HEK293 (cell line): ENCODE data around the gene FANCD2OS.
"Not testable (repeated sequence)": the region's sequence is repeated elsewhere in the genome, so short reads cannot be mapped to it uniquely, and the experiment has no call there.

ENCODE experiments used
- CTCF ChIA-PET: fragments of 350-600 bp; formaldehyde crosslinking; extraction: SDS; loops from one replicate; lab custom pipeline; 2021; ENCODE audit warnings: antibody characterized with exemption; lab: Yijun Ruan, JAX
- POLR2A ChIA-PET: fragments of 300-600 bp; formaldehyde crosslinking; extraction: SDS; loops from one replicate; lab custom pipeline; 2020; ENCODE audit warnings: antibody characterized with exemption, inconsistent platforms; lab: Yijun Ruan, JAX
- H3K27ac ChIP-seq: fragments of 200-500 bp; sonication (Bioruptor generic); 2 replicates; pipeline ENCODE4 v1.5.1; 2014; ENCODE audit warnings: low read depth, low read length, control low read depth, inconsistent platforms; ENCODE audit errors: extremely low read depth
- H3K36me3 ChIP-seq, 2 experiments: fragments of 200-500 bp in 1 of 2; sonication (Bioruptor generic) in 1 of 2; 1 replicate in 1 of 2; 2 replicates in 1 of 2; pipeline ENCODE4 v1.5.1; 2014 to 2017; ENCODE audit warnings: inconsistent platforms in 2 of 2, low read length in 2 of 2; ENCODE audit not compliant: control insufficient read depth in 2 of 2, insufficient read depth in 1 of 2
- H3K4me1 ChIP-seq: fragments of 200-500 bp; sonication (Bioruptor generic); 2 replicates; pipeline ENCODE4 v1.5.1; 2014; ENCODE audit warnings: mild to moderate bottlenecking, low read length, inconsistent platforms; ENCODE audit not compliant: control insufficient read depth, insufficient read depth
- H3K4me3 ChIP-seq: 2 replicates; pipeline ENCODE4 v1.5.1; 2011; ENCODE audit warnings: low read depth, mild to moderate bottlenecking, control low read depth, low read length, moderate library complexity
- H3K9me3 ChIP-seq: fragments of 200-500 bp; sonication (Bioruptor generic); 2 replicates; pipeline ENCODE4 v1.5.1; 2014; ENCODE audit warnings: low read depth, low read length, inconsistent platforms; ENCODE audit not compliant: control insufficient read depth, insufficient read depth
- HOXA7 ChIP-seq: sonication (generic); formaldehyde crosslinking; IDR thresholded peaks from 2 replicates; pipeline ENCODE4 v1.8.1; 2022; ENCODE audit warnings: missing genetic modification reagents, borderline replicate concordance
- SALL2 ChIP-seq: fragments of 450-650 bp; formaldehyde crosslinking; IDR thresholded peaks from 2 replicates; pipeline ENCODE4 v1.5.0; 2017; ENCODE audit warnings: missing biosample characterization, mild to moderate bottlenecking, missing genetic modification characterization, borderline replicate concordance
- SCRT2 ChIP-seq: fragments of 450-650 bp; formaldehyde crosslinking; IDR thresholded peaks from 2 replicates; pipeline ENCODE4 v1.5.1; 2016; ENCODE audit warnings: missing biosample characterization, missing genetic modification characterization
- SP2 ChIP-seq: fragments of 450-650 bp; formaldehyde crosslinking; IDR thresholded peaks from 2 replicates; pipeline ENCODE4 v1.5.1; 2016; ENCODE audit warnings: missing biosample characterization, missing genetic modification characterization
- YY1 ChIP-seq: fragments of 450-650 bp; formaldehyde crosslinking; IDR thresholded peaks from 2 replicates; pipeline ENCODE4 v1.5.1; 2018; ENCODE audit warnings: missing biosample characterization, missing genetic modification characterization
- ZBTB20 ChIP-seq: fragments of 450-650 bp; formaldehyde crosslinking; IDR thresholded peaks from 2 replicates; pipeline ENCODE4 v1.5.1; 2016; ENCODE audit warnings: missing biosample characterization, missing genetic modification characterization
- ZBTB48 ChIP-seq: fragments of 450-650 bp; formaldehyde crosslinking; IDR thresholded peaks from 2 replicates; pipeline ENCODE4 v1.5.1; 2016; ENCODE audit warnings: missing biosample characterization, missing genetic modification characterization
- ZNF10 ChIP-seq: fragments of 450-650 bp; formaldehyde crosslinking; IDR thresholded peaks from 2 replicates; pipeline ENCODE4 v1.5.1; 2017; ENCODE audit warnings: missing biosample characterization, missing genetic modification characterization
- ZNF140 ChIP-seq: fragments of 450-650 bp; formaldehyde crosslinking; IDR thresholded peaks from 2 replicates; pipeline ENCODE4 v1.5.1; 2016; ENCODE audit warnings: missing biosample characterization, missing genetic modification characterization
- ZNF335 ChIP-seq: fragments of 450-650 bp; formaldehyde crosslinking; conservative IDR thresholded peaks from 2 replicates; pipeline ENCODE4 v1.5.1; 2016; ENCODE audit warnings: missing biosample characterization, missing genetic modification characterization
- ZNF473 ChIP-seq: fragments of 450-650 bp; formaldehyde crosslinking; IDR thresholded peaks from 2 replicates; pipeline ENCODE4 v1.5.1; 2017; ENCODE audit warnings: missing biosample characterization, missing genetic modification characterization
- ZNF558 ChIP-seq: fragments of 450-650 bp; formaldehyde crosslinking; IDR thresholded peaks from 2 replicates; pipeline ENCODE4 v1.5.1; 2016; ENCODE audit warnings: missing biosample characterization, missing genetic modification characterization
- ZNF560 ChIP-seq: fragments of 450-650 bp; formaldehyde crosslinking; IDR thresholded peaks from 2 replicates; pipeline ENCODE4 v1.5.1; 2017; ENCODE audit warnings: missing biosample characterization, missing genetic modification characterization, borderline replicate concordance
- ZNF747 ChIP-seq: fragments of 450-650 bp; formaldehyde crosslinking; IDR thresholded peaks from 2 replicates; pipeline ENCODE4 v1.5.1; 2016; ENCODE audit warnings: missing biosample characterization, missing genetic modification characterization
- ZNF785 ChIP-seq: fragments of 450-650 bp; formaldehyde crosslinking; IDR thresholded peaks from 2 replicates; pipeline ENCODE4 v1.5.1; 2016; ENCODE audit warnings: missing biosample characterization, missing genetic modification characterization
- TF ChIP-seq, protein P1 (sequence below): fragments of 450-650 bp; formaldehyde crosslinking; IDR thresholded peaks from 2 replicates; pipeline ENCODE4 v1.5.1; 2016; ENCODE audit warnings: missing biosample characterization, missing genetic modification characterization
- TF ChIP-seq, protein P2 (sequence below): fragments of 450-650 bp; formaldehyde crosslinking; IDR thresholded peaks from 2 replicates; pipeline ENCODE4 v1.5.1; 2016; ENCODE audit warnings: missing biosample characterization, missing genetic modification characterization
- TF ChIP-seq, protein P3 (sequence below): fragments of 450-650 bp; formaldehyde crosslinking; IDR thresholded peaks from 2 replicates; pipeline ENCODE4 v1.5.1; 2017; ENCODE audit warnings: missing biosample characterization, mild to moderate bottlenecking, missing genetic modification characterization, moderate library complexity
- TF ChIP-seq, protein P4 (sequence below): fragments of 450-650 bp; formaldehyde crosslinking; IDR thresholded peaks from 2 replicates; pipeline ENCODE4 v1.5.1; 2016; ENCODE audit warnings: missing biosample characterization, missing genetic modification characterization

Gene FANCD2OS

DNA sequence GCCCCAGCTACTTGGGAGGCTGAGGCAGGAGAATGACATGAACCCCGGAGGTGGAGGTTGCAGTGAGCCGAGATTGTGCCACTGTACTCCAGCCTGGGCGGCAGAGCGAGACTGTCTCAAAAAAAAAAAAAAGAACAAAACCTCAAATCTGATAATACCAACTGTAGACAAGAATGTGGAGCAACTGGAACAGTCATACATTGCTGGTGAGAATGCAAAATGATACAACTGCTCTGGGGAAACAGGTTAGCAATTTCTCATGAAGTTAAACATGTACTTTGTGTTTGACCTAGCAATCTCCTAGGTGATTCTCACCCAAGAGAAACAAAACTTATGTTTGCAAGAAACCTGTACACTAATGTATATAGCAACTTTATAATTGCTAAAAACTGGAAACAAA lies 29.1 kb upstream of the FANCD2OS start:
- H3K36me3 ChIP-seq = no peaks in the 10 kb centered on the region
- no peaks in the 10 kb centered on the region for H3K9me3 ChIP-seq
- ChIA-PET POLR2A (no interaction called here), CTCF (no interaction called here)
- no peak overlapping the region for H3K27ac ChIP-seq
- no peaks in the 10 kb centered on the region for H3K4me1 ChIP-seq
- no peak overlapping the region for H3K4me3 ChIP-seq
- TF ChIP-seq ZNF140 = no peak

DNA sequence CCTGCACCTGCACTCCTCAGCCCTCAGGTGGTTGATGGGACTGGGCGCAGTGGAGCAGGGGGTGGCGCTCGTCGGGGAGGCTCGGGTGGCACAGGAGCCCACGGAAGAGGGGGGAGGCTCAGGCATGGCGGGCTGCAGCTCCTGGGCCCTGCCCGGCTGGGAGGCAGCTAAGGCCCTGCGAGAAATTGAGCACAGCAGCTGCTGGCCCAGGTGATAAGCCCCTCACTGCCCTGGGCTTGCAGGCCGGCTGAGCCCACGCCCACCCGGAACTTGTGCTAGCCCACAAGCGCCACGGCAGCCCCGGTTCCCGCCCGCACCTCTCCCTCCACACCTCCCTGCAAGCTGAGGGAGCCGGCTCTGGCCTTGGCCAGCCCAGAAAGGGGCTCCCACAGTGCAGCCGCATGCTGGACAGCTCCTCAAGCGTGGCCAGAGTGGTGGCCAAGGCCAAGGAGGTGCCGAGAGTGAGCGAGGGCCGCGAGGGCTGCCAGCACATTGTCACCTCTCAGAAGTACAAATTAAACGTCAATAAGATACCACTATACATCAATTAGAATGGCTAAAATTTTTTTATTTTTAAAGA lies 28.5 kb upstream of the FANCD2OS start:
- Histone ChIP-seq H3K4me1 (no peaks in the 10 kb centered on the region), H3K27ac (no peak overlapping the region), H3K4me3 (no peak overlapping the region), H3K36me3 (no peaks in the 10 kb centered on the region), H3K9me3 (no peaks in the 10 kb centered on the region)
- CTCF ChIA-PET = no interaction called here
- TF ChIP-seq, protein P1, sequence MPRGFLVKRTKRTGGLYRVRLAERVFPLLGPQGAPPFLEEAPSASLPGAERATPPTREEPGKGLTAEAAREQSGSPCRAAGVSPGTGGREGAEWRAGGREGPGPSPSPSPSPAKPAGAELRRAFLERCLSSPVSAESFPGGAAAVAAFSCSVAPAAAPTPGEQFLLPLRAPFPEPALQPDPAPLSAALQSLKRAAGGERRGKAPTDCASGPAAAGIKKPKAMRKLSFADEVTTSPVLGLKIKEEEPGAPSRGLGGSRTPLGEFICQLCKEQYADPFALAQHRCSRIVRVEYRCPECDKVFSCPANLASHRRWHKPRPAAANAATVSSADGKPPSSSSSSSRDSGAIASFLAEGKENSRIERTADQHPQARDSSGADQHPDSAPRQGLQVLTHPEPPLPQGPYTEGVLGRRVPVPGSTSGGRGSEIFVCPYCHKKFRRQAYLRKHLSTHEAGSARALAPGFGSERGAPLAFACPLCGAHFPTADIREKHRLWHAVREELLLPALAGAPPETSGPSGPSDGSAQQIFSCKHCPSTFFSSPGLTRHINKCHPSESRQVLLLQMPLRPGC (tag by site-specific recombination) = no peak
- TF ChIP-seq, protein P2, sequence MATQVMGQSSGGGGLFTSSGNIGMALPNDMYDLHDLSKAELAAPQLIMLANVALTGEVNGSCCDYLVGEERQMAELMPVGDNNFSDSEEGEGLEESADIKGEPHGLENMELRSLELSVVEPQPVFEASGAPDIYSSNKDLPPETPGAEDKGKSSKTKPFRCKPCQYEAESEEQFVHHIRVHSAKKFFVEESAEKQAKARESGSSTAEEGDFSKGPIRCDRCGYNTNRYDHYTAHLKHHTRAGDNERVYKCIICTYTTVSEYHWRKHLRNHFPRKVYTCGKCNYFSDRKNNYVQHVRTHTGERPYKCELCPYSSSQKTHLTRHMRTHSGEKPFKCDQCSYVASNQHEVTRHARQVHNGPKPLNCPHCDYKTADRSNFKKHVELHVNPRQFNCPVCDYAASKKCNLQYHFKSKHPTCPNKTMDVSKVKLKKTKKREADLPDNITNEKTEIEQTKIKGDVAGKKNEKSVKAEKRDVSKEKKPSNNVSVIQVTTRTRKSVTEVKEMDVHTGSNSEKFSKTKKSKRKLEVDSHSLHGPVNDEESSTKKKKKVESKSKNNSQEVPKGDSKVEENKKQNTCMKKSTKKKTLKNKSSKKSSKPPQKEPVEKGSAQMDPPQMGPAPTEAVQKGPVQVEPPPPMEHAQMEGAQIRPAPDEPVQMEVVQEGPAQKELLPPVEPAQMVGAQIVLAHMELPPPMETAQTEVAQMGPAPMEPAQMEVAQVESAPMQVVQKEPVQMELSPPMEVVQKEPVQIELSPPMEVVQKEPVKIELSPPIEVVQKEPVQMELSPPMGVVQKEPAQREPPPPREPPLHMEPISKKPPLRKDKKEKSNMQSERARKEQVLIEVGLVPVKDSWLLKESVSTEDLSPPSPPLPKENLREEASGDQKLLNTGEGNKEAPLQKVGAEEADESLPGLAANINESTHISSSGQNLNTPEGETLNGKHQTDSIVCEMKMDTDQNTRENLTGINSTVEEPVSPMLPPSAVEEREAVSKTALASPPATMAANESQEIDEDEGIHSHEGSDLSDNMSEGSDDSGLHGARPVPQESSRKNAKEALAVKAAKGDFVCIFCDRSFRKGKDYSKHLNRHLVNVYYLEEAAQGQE = peak; percentile 89
- POLR2A ChIA-PET = no interaction called here

DNA sequence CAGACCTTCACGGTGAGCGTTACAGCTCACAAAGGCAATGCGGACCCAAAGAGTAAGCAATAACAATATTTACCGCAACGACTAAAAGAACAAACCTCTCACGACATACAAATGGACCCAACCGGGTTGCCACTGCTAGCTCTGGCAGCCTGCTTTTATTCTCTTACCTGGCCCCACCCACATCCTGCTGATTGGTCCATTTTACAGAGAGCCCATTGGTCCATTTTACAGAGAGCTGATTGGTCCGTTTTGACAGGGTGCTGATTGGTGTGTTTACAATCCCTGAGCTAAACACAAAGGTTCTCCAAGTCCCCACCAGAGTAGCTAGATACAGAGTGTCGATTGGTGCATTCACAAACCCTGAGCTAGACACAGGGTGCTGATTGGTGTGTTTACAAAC lies 27.8 kb upstream of the FANCD2OS start:
- H3K9me3 ChIP-seq, H3K4me1 ChIP-seq, H3K27ac ChIP-seq, H3K4me3 ChIP-seq, POLR2A ChIA-PET: not testable (repeated sequence)
- peak; percentile 14; the same call in 1 of the 2 replicates for TF ChIP-seq SP2 (tag by site-specific recombination)
- TF ChIP-seq, all 188 proteins: peak for 1; not testable (repeated sequence) for 187
- H3K36me3 ChIP-seq, CTCF ChIA-PET: not testable (repeated sequence)

DNA sequence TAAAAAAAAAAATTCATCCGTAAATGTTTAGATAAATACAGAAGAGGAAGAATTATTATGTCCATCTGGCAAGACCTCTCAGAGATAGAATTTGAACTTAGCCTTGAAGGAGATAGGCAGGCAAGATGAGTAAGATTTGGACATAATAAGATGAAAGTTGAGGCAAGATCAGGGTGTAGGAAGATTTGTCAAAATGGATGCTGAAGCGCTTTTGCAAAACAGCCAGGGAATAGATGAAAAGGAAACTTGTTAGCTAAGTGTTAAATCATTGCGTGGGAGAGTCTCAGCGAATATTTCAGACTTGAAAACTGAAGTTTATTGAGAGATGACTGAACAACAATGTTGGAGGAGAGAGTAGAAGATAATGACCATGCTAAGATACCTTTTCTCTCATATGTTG lies 14.7 kb upstream of the FANCD2OS start:
- TF ChIP-seq ZNF560 (tag by site-specific recombination) (no peak), ZBTB20 (no peak), YY1 (tag by site-specific recombination) (no peak), ZNF10 (tag by site-specific recombination) (no peak), ZNF558 (tag by site-specific recombination) (no peak), HOXA7 (CRISPR knock-in tag) (no peak), SCRT2 (no peak), ZNF785 (tag by site-specific recombination) (no peak), ZNF335 (tag by site-specific recombination) (no peak), ZNF473 (tag by site-specific recombination) (no peak), SALL2 (tag by site-specific recombination) (no peak), ZBTB48 (tag by site-specific recombination) (no peak), ZNF747 (tag by site-specific recombination) (no peak)
- TF ChIP-seq, protein P3, sequence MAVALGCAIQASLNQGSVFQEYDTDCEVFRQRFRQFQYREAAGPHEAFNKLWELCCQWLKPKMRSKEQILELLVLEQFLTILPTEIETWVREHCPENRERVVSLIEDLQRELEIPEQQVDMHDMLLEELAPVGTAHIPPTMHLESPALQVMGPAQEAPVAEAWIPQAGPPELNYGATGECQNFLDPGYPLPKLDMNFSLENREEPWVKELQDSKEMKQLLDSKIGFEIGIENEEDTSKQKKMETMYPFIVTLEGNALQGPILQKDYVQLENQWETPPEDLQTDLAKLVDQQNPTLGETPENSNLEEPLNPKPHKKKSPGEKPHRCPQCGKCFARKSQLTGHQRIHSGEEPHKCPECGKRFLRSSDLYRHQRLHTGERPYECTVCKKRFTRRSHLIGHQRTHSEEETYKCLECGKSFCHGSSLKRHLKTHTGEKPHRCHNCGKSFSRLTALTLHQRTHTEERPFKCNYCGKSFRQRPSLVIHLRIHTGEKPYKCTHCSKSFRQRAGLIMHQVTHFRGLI (tag by site-specific recombination) = no peak
- TF ChIP-seq, protein P4, sequence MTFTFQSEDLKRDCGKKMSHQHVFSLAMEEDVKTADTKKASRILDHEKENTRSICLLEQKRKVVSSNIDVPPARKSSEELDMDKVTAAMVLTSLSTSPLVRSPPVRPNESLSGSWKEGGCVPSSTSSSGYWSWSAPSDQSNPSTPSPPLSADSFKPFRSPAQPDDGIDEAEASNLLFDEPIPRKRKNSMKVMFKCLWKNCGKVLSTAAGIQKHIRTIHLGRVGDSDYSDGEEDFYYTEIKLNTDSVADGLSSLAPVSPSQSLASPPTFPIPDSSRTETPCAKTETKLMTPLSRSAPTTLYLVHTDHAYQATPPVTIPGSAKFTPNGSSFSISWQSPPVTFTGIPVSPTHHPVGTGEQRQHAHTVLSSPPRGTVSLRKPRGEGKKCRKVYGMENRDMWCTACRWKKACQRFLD (tag by site-specific recombination) = no peak
- TF ChIP-seq, protein P1 (tag by site-specific recombination) = no peak
- H3K27ac ChIP-seq = no peak overlapping the region
- CTCF ChIA-PET = no interaction called here
- H3K4me3 ChIP-seq = no peak overlapping the region
- no peaks in the 10 kb centered on the region for H3K4me1 ChIP-seq
- H3K9me3 ChIP-seq = no peaks in the 10 kb centered on the region
- POLR2A ChIA-PET = no interaction called here
- peaks cover 40 to 59% of the 10 kb centered on the region in 2 experiments for H3K36me3 ChIP-seq
